HepG2 (cell line): ENCODE results near the gene TRIM31. TPM values are rescaled to one million over a fixed set of nuclear protein-coding genes. Genes with fewer than 3 reads are reported as not detected.

Experiments
- BATF2 ChIP-seq: sonication (generic); formaldehyde crosslinking; IDR thresholded peaks from 2 replicates; pipeline ENCODE4 v1.8.0; 2022; ENCODE audit warnings: mild to moderate bottlenecking, missing genetic modification reagents, moderate library complexity
- GABPA ChIP-seq, 2 experiments: IDR thresholded peaks; 2 replicates each; pipeline ENCODE4 v1.6.1; 2011 to 2016; ENCODE audit warnings: low read depth in 2 of 2, low read length in 1 of 2, missing biosample characterization in 1 of 2, missing genetic modification characterization in 1 of 2
- JUNB ChIP-seq: sonication (generic); formaldehyde crosslinking; IDR thresholded peaks from 2 replicates; pipeline ENCODE4 v1.8.0; 2022; ENCODE audit warnings: missing genetic modification reagents, mild to moderate bottlenecking, borderline replicate concordance
- KDM5B ChIP-seq: sonication (generic); formaldehyde crosslinking; IDR thresholded peaks from 2 replicates; pipeline ENCODE4 v1.4.0; 2020; ENCODE audit warnings: missing genetic modification reagents, mild to moderate bottlenecking, borderline replicate concordance
- PCBP2 ChIP-seq: fragments of 200-400 bp; formaldehyde crosslinking; optimal IDR thresholded peaks from 2 replicates; pipeline ENCODE3; 2018; ENCODE audit warnings: low read length, low read depth; ENCODE audit not compliant: poor library complexity, severe bottlenecking
- UBTF ChIP-seq: sonication (generic); formaldehyde crosslinking; IDR thresholded peaks from 2 replicates; pipeline ENCODE4 v1.4.0; 2020; ENCODE audit warnings: mild to moderate bottlenecking, missing genetic modification reagents
- ZNF256 ChIP-seq: sonication (generic); formaldehyde crosslinking; conservative IDR thresholded peaks from 2 replicates; pipeline ENCODE4 v1.4.0; 2020; ENCODE audit warnings: missing genetic modification reagents
- ZNF331 ChIP-seq: sonication (generic); formaldehyde crosslinking; IDR thresholded peaks from 2 replicates; pipeline ENCODE4 v1.4.0; 2020; ENCODE audit warnings: missing genetic modification reagents
- ZNF34 ChIP-seq: sonication (generic); formaldehyde crosslinking; IDR thresholded peaks from 2 replicates; pipeline ENCODE4 v1.4.0; 2020; ENCODE audit warnings: mild to moderate bottlenecking, missing genetic modification reagents, borderline replicate concordance
- ZNF451 ChIP-seq: sonication (generic); formaldehyde crosslinking; IDR thresholded peaks from 2 replicates; pipeline ENCODE4 v1.5.0; 2020; ENCODE audit warnings: mild to moderate bottlenecking, missing genetic modification reagents
- polyA plus RNA-seq, 8 experiments: library from polyadenylated mRNA; depleted of rRNA in 3 of 8; stranded (reverse) in 7 of 8; unstranded in 1 of 8; fragments of >200 nt; fragmentation: Illumina TruSeq in 4 of 8; extraction: Trizol in 4 of 8; gene quantifications; 2 replicates each; pipeline versions ENCODE4 v1.2.1 to v1.2.3, GENCODE V29; 2011 to 2016; ENCODE audit warnings: low read depth in 4 of 8, missing spikeins in 1 of 8, mixed read lengths in 1 of 8; ENCODE audit not compliant: insufficient read depth in 1 of 8
- total RNA-seq, 5 experiments: library from RNA; depleted of rRNA; stranded (reverse); fragments of >200 nt; fragmentation: Illumina TruSeq; extraction: Trizol; gene quantifications; 2 replicates each; pipeline ENCODE4 v1.2.3, GENCODE V29; 2016; ENCODE audit warnings: low read depth in 1 of 5

Gene TRIM31
- total and polyA plus RNA-seq, 2 of the 13 experiments (the other 11 are each of a cell fraction or from before 2014, with no cell fraction given) = 0.13 to 0.51 TPM

DNA sequence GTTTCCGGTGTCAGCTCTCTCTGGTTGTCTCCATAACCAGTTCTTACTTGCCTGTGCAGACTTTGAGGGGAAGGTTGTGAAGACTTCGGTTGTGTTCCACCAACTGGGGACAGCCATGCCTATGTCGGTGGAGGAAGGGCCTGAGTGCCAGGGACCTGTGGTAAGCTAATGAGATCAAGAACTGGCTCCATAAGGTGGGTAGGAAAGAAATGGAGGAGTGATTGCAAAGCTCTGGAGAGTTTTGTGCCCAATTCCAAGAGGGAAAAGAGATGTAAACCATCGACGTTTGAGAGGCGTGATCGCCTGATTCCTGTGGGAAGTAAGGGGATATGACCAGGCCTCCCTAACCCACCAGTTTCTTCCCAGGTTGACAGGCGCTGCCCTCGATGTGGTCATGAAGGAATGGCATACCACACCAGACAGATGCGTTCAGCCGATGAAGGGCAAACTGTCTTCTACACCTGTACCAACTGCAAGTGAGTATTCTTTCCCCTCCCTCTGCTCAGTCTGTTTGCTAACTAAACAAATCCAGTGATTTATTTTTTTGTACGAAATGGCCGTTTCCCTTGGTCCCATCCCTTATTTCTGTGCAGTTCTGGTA, 50.9 kb downstream of the TRIM31 start (continued):
- TF ChIP-seq GABPA (IDR thresholded peaks at IDR 0.05; ENCODE audit: low read depth, low read length) (no peak), GABPA (CRISPR knock-in tag; IDR thresholded peaks at IDR 0.05; ENCODE audit: low read depth) (no peak), BATF2 (CRISPR knock-in tag) (no peak), PCBP2 (no peak), KDM5B (CRISPR knock-in tag) (no peak), ZNF256 (CRISPR knock-in tag) (no peak), UBTF (CRISPR knock-in tag) (no peak; the same call in 1 of the 2 replicates), ZNF451 (CRISPR knock-in tag) (no peak), ZNF34 (CRISPR knock-in tag) (no peak), ZNF331 (CRISPR knock-in tag) (no peak), JUNB (CRISPR knock-in tag) (no peak)
- TF ChIP-seq, all 625 proteins: peak for 19
